Measurements from ENCODE around the gene HABP2. TPM values are rescaled to one million over a fixed set of nuclear protein-coding genes. Genes with fewer than 3 reads are reported as not detected.

The HABP2 gene
- polyA plus RNA-seq, 1 of the 3 experiments (the other 2 are of a cell fraction): not detected

GRCh38 chr10:113603057-113603777 is 50.4 kb downstream of the HABP2 start:
- no peak overlapping the region for H2AFZ ChIP-seq (ENCODE audit: low read depth)
- no peaks in the 10 kb centered on the region for H3F3A ChIP-seq (replicated peaks; ENCODE audit: insufficient read depth)
- no peak for DNase-seq
- H3K9me2 ChIP-seq: no peaks in the 10 kb centered on the region
- H3K4me1 ChIP-seq (ENCODE audit: control insufficient read depth in 1 of 2, insufficient read depth in 2 of 2, low read depth in 1 of 2, low read length in 1 of 2): no peaks in the 10 kb centered on the region
- H3K79me2 ChIP-seq (ENCODE audit: insufficient read depth): no peaks in the 10 kb centered on the region
- no peak overlapping the region for H3K27ac ChIP-seq (ENCODE audit: low read depth in 2 of 2, low read length in 1 of 2)
- H3K4me3 ChIP-seq (ENCODE audit: low read depth in 2 of 2, low read length in 1 of 2): no peak overlapping the region
- H3K9me3 ChIP-seq: no peaks in the 10 kb centered on the region
- no peaks in the 10 kb centered on the region for H3K27me3 ChIP-seq (ENCODE audit: insufficient read depth)
- no peak for TF ChIP-seq USF2 (IDR thresholded peaks at IDR 0.05; ENCODE audit: borderline replicate concordance, low read depth, low read length)
- TF ChIP-seq RCOR1 (IDR thresholded peaks at IDR 0.05; ENCODE audit: low read length): no peak
- TF ChIP-seq NRF1 (IDR thresholded peaks at IDR 0.05; ENCODE audit: low read depth, low read length): no peak
- no peak for TF ChIP-seq IRF3 (IDR thresholded peaks at IDR 0.05; ENCODE audit: low read depth, low read length)
- TF ChIP-seq EZH2phosphoT487 (IDR thresholded peaks at IDR 0.05; ENCODE audit: borderline replicate concordance, low read depth): no peak
- no peak for TF ChIP-seq TCF12 (IDR thresholded peaks at IDR 0.05)
- TF ChIP-seq FOXM1 (IDR thresholded peaks at IDR 0.05; ENCODE audit: low read depth): no peak
- no peak for TF ChIP-seq MXI1 (IDR thresholded peaks at IDR 0.05; ENCODE audit: low read depth, low read length)
- TF ChIP-seq GATA2 (CRISPR knock-in tag; IDR thresholded peaks at IDR 0.05): no peak
- TF ChIP-seq CHD2 (IDR thresholded peaks at IDR 0.05; ENCODE audit: low read length, partially characterized antibody): no peak
- TF ChIP-seq RXRA (IDR thresholded peaks at IDR 0.05; ENCODE audit: borderline replicate concordance, low read depth): no peak
- TF ChIP-seq ZBTB33 (IDR thresholded peaks at IDR 0.05; ENCODE audit: borderline replicate concordance, low read depth): no peak
- no peak for TF ChIP-seq JUND (IDR thresholded peaks at IDR 0.05)
- TF ChIP-seq FOSL2 (IDR thresholded peaks at IDR 0.05; ENCODE audit: borderline replicate concordance, low read depth): no peak
- no peak for TF ChIP-seq TEAD4 (IDR thresholded peaks at IDR 0.05; ENCODE audit: borderline replicate concordance, insufficient read depth)
- TF ChIP-seq POLR2AphosphoS5 (IDR thresholded peaks at IDR 0.05; ENCODE audit: low read depth, low read length): no peak
- no peak for TF ChIP-seq ELF1 (IDR thresholded peaks at IDR 0.05)
- no peak overlapping the region for H3K9ac ChIP-seq
- CTCF ChIA-PET: interaction anchor here (0.6 kb wide), 1 partner anchor 13 kb away, joined by 3 read pairs; no protein-coding TSS in a partner anchor
- 72% methylated on average over 12 of the region's 13 CpGs for WGBS (ENCODE audit: low lambda C conversion rate)
- H3K4me2 ChIP-seq: no peak overlapping the region
- no peaks in the 10 kb centered on the region for H4K20me1 ChIP-seq (ENCODE audit: insufficient read depth)
- POLR2A ChIA-PET: no interaction called here
- H3K36me3 ChIP-seq (replicated peaks in 1 of 2; ENCODE audit: control insufficient read depth in 1 of 2, insufficient read depth in 2 of 2, low read length in 1 of 2): no peaks in the 10 kb centered on the region

All from SK-N-SH (cell line).